Fibroblast of mammary gland (primary cell): Measurements from ENCODE around the gene GRM4.

Experiments
- DNase-seq: peaks from one replicate; pipeline ENCODE4 v3.0.0-alpha.2; 2010; ENCODE audit warnings: low read depth
- H3K4me3 ChIP-seq: 2 replicates; pipeline ENCODE4 v1.5.1; 2011; ENCODE audit warnings: low read depth, mild to moderate bottlenecking, low read length, moderate library complexity; ENCODE audit not compliant: control insufficient read depth
- CTCF ChIP-seq: conservative IDR thresholded peaks from 2 replicates; pipeline ENCODE4 v1.5.1; 2011; ENCODE audit warnings: low read depth, low read length, inconsistent platforms; ENCODE audit not compliant: control insufficient read depth, insufficient read depth

GRM4 gene

GRCh38 chr6:34145161-34146020 is 496 bp downstream of the GRM4 start:
- TF ChIP-seq CTCF: no peak
- no peak overlapping the region for H3K4me3 ChIP-seq
- DNase-seq: peak; percentile 31

DNA sequence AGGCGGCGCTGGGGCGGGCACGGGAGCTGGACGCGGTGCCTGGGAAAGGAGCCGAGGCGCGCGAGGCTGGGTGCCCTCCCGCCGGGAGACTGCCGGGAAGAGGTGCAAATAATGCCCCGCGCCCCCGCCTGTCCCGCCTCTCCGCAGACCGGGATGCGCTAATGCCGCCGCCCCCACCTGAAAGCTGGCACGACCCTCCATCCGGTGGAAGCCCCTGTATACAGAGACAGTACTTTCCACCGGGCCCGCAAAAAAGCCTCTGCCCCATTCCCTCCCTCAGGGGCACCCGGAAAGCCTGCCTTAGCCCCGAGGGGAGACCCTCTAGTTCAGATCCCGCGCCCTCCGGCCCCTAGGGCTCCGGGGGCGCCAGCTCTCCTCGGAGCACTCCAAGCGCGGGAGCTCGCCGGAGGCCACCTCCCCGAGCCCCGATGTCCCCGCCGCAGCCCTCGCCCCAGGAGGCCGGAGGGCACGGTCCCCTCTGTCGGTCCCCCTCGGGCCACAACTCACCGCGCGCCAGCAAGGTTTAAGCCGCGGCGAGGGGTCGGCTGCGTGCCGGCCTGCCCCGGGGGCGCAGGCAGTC is 1.2 kb downstream of the GRM4 start:
- no peak overlapping the region for H3K4me3 ChIP-seq

DNA sequence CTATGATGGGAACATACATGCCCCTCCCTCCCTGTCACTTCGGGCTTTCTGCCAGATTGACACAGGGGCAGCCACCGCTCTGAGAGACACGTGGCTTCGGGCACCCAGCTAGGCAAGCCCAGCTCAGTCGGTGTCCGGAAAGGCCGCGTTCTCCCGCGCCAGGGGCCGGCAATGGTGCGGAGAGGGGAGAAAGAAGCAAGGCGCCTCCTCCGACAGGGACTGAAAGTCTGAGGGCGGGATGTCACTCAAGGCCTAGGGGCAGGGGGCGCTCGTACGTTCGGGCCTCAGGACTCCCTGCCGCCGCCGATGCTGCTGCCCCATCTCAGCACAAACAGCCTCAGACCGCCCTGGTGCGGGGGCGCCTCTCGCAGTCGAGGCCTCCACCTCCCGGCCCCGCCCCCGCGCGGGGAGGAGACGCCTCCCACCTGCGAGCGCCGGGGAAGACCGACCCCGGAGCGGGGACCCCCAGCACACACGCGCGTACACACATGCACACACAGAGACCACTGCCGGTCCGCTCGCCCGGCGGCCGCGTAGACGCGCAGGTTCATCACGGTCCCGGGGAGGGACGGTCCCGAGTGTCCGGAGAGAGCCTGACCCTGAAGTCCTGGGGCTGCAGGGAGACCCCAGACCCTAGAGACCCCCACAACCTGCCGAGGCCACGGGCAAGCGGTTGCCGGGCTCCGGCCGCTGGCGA is 1.9 kb downstream of the GRM4 start:
- TF ChIP-seq CTCF: no peak
- DNase-seq: no peak
- H3K4me3 ChIP-seq: no peak overlapping the region

More for the DNA sequence above, 1.2 kb downstream of the GRM4 start:
- DNase-seq: no peak
- TF ChIP-seq CTCF: no peak

DNA sequence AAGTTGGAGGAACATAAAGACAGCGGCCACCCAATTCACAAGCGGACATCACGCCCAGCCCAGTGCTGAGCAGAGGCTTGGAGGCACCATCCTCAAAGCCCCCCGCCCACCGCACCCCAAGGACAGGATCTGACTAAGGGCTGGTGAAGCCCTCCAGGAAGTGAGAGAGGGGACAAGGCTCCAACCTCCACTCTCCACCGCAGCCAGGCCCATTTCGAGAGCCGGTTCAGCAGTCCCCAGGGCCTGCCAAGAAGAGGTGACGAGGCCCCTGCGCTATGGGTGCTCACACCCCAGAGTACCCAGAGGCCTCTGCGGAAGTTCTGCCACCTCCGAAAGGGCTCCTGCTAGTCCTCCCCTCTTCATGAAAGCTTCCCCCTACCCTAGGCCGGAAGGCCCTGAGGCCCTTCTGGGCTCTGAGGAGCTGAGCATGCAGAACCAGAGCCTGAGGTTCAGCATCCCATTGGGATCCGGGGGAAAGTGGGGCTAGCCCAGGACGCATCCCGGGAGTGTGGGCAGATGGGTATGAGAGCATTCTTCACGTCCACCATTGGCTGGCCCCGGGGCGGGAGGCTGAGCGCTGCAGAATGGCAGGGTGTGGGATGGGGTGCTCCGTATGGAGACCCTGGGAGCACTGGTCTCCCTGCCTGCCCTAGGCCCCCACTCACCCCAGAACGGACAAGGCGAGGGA is 2.5 kb downstream of the GRM4 start:
- no peak for TF ChIP-seq CTCF
- DNase-seq: no peak
- H3K4me3 ChIP-seq: no peak overlapping the region

- DNase-seq: no peak
- TF ChIP-seq CTCF: no peak
- H3K4me3 ChIP-seq: no peak overlapping the region
These were observed 3.6 kb downstream of the GRM4 start for GRCh38 chr6:34142061-34142998.
